Stimulated activated memory B cell treated with anti-CD40 and anti-IgM and Interleukin-4, amounts not matched to agents 10 μg/mL and 1 μg/mL and 100 μg/mL, for 72 hours (primary cell): ENCODE results near the gene CDH23.

ENCODE experiments used
- ATAC-seq: fragments of 150-1000 bp; cut with Tn5 transposase; 2 replicates; pipeline ENCODE4 v1.10.0; 2021
- H3K27ac Mint-ChIP-seq: one replicate; pipeline ENCODE4 v1.8.0; 2022; ENCODE audit warnings: mild to moderate bottlenecking, mixed read lengths
- H3K27me3 Mint-ChIP-seq: one replicate; pipeline ENCODE4 v1.8.0; 2022; ENCODE audit warnings: mixed read lengths
- H3K36me3 Mint-ChIP-seq: one replicate; pipeline ENCODE4 v1.8.0; 2022; ENCODE audit warnings: mixed read lengths
- H3K4me1 Mint-ChIP-seq: one replicate; pipeline ENCODE4 v1.8.0; 2022; ENCODE audit warnings: mixed read lengths
- H3K4me3 Mint-ChIP-seq: one replicate; pipeline ENCODE4 v1.8.0; 2022; ENCODE audit warnings: mild to moderate bottlenecking, moderate library complexity, mixed read lengths
- H3K9me3 Mint-ChIP-seq: one replicate; pipeline ENCODE4 v1.8.0; 2022; ENCODE audit warnings: mixed read lengths

CDH23 gene

DNA sequence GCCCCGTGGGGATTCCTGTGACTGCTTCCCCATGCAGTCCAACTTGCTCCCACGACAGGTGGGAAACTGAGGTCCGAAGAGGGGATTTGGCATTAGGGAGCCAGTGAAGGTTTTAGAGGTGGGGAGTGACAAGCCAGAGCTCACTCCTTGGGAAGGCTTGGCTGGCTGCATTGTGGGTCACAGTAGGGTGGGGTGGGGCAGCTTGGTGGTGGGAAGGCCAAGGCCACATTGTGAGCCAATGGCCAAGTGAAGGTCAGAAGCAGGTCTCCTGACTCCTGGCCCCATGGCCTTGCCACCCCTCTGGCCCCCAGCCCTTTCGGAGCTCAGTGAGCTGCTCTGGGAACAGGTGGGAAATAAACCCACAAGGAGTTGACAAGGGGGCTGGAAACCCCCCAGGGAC, 320.3 kb downstream of the CDH23 start:
- peaks cover 53% of the 10 kb centered on the region for H3K4me1 Mint-ChIP-seq
- no peak for ATAC-seq
- H3K27ac Mint-ChIP-seq: no peak overlapping the region
- no peaks in the 10 kb centered on the region for H3K9me3 Mint-ChIP-seq
- H3K36me3 Mint-ChIP-seq: no peaks in the 10 kb centered on the region
- no peak overlapping the region for H3K4me3 Mint-ChIP-seq
- no peaks in the 10 kb centered on the region for H3K27me3 Mint-ChIP-seq

DNA sequence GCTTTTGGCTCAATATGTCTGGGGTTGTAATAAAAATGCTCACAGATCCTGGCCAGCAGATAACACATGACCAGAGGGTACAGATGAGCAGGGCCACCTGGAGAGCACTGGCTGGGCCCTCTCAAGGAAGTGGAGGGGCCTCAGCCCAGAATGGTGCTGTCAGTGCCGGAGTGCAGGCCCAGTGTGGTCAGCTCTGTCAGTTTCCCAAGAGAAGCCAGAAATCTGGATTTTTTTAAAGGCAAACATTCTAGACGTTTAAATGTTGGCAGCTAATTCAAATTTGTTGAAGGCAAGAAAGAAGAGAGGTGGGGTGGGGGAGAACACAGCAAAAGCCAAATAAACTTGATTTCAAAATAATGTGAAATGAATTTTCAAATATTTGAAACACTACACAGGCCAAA, 320.8 kb downstream of the CDH23 start:
- peaks cover 53% of the 10 kb centered on the region for H3K4me1 Mint-ChIP-seq
- H3K36me3 Mint-ChIP-seq: no peaks in the 10 kb centered on the region
- H3K27me3 Mint-ChIP-seq: no peaks in the 10 kb centered on the region
- H3K9me3 Mint-ChIP-seq: no peaks in the 10 kb centered on the region
- no peak overlapping the region for H3K4me3 Mint-ChIP-seq
- no peak for ATAC-seq
- no peak overlapping the region for H3K27ac Mint-ChIP-seq

DNA sequence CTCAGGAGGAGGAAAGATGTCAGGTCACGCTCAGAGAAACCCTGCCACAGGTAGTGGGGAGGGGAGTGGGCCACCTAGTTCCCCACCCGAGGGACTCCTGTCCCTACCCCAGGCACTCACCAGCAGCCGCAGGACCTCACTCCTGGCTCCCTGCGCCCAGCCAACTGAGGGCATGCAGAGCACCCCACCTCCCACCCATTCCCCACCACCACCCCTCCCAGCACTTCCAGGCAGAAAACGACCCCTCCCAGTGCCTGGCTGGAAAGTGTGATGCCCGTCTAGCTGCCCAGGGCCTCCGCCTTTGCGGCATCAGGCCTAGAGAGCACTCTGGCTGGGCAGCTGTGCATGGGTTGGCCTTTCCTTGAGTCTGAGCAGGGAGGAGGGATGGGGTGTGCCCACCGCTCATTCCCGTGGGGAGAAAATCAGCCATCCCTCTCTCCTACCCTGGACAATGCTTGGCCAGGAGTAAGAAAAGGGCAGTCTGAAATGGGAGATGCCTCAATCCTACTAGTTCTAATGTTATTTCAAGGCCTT, 321.5 kb downstream of the CDH23 start:
- Mint-ChIP-seq H3K27me3 (no peaks in the 10 kb centered on the region), H3K27ac (no peak overlapping the region), H3K4me3 (no peak overlapping the region), H3K36me3 (no peaks in the 10 kb centered on the region), H3K9me3 (no peaks in the 10 kb centered on the region), H3K4me1 (peaks cover 49% of the 10 kb centered on the region)
- ATAC-seq: no peak

DNA sequence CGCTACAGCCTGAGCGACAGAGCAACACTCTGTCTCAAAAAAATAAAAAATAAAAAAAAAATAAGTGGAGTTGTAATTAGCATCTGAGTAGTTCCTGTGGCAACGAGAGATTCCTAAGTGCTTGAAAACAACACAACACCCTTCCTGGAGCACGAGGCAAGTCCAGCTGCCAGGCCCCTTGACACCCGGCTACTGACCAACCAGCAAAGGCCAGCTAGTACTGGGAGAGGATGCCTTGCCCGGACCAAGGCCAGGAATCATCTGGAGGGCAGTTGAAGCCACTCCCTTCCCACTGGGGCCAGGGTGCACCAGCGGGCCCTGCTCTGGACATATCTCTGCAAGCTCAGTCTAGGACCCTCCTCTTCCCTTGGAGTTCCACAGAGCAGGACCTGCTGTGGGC, 322.3 kb downstream of the CDH23 start:
- H3K9me3 Mint-ChIP-seq: no peaks in the 10 kb centered on the region
- H3K27me3 Mint-ChIP-seq: no peaks in the 10 kb centered on the region
- ATAC-seq: no peak
- H3K27ac Mint-ChIP-seq: peak overlapping the region; percentile 22
- H3K4me3 Mint-ChIP-seq: no peak overlapping the region
- no peaks in the 10 kb centered on the region for H3K36me3 Mint-ChIP-seq
- peaks cover 41% of the 10 kb centered on the region for H3K4me1 Mint-ChIP-seq

DNA sequence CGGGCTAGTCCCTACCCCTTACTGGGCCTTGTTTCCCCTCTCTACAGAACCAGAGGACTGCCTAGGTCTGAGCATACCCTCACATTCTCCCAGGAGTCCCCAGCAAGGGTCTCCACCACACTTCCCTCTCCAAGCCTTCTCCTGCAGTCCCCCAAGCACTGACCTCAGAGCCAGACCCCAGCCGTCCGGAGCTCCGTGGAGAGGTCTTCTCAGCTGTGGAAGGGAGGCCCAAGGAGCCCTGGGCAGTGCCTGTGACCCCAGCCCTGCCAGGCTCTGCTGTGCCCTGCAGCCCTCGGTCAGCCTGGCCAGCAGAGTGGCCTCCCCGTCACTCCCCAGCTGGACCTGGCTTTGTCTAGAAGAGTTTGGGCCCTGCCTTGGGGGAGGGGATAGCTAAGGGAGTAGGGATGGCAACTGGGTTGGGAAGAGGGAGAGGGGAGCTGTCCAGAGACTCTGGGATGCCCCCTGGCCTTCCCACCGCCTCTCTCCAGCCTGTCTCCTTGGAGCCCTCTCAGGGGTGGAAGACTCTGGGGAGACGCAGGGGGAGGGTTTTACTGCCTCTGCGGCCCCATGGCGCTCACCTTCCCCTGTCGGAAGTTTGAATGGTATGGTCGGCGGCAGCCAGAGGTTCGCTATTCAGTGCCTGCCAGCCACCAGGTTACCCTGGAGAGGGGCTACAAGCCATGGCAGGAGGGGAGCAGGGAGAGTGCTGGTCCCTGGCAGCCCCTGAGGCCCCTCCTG, 322.9 kb downstream of the CDH23 start, which contains the start of gene C10orf105:
TSS of gene C10orf105 (minus strand) at position 315 of the 738 bp plus-strand sequence. CDS start 3,441 bp downstream, outside the sequence.
- peak within 1 kb of the TSS; percentile 22 for H3K27ac Mint-ChIP-seq
- H3K27me3 Mint-ChIP-seq: no peaks in the 10 kb centered on the region
- no peaks in the 10 kb centered on the region for H3K9me3 Mint-ChIP-seq
- no peak within 1 kb of the TSS for H3K4me3 Mint-ChIP-seq
- peaks cover 35% of the 10 kb centered on the region for H3K4me1 Mint-ChIP-seq
- no peak for ATAC-seq
- H3K36me3 Mint-ChIP-seq: no peaks in the 10 kb centered on the region

DNA sequence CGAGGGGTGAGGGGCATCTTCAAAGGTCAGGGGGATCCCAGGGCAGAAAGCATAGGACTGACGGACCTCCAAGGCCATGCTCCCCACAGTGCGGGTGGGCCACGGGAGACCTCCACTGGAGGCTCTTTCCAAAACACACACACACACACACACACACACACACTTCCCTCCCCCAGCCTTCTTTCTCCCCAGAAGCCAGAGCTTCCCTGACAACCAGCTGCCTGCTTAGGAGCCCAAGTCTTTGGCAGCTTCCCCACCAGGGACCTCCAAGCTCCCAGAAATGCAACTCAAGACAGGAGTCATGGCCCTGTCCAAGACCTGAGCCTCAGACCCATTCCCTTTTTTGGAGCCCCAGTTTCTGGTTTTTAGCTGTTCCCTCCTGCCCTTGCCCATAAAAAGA, 323.6 kb downstream of the CDH23 start:
- Mint-ChIP-seq H3K36me3 (no peaks in the 10 kb centered on the region), H3K27me3 (no peaks in the 10 kb centered on the region), H3K4me1 (peaks cover 29% of the 10 kb centered on the region), H3K4me3 (no peak overlapping the region), H3K27ac (peak overlapping the region; percentile 22), H3K9me3 (no peaks in the 10 kb centered on the region)
- no peak for ATAC-seq

DNA sequence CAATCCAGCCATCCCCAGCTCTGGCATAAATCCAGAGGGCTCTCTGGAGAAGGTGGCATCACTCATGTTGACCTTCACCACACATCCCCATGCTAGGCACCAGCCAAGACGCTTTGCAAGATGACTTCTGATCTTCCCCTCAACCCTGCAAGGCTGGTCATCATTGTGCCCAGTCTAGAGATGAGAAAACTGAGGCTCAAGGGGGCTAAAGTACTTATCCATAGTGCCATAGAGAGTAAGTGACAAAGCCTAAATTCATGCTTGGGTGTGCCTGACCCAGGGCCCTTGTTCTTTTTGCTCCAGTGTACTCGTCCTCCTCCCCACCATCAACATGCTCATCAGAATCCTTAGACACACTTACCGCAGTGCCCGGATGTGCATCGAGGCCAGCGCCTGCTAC, 324.6 kb downstream of the CDH23 start:
- ATAC-seq: no peak
- no peaks in the 10 kb centered on the region for H3K9me3 Mint-ChIP-seq
- no peak overlapping the region for H3K4me3 Mint-ChIP-seq
- H3K36me3 Mint-ChIP-seq: no peaks in the 10 kb centered on the region
- H3K27ac Mint-ChIP-seq: no peak overlapping the region
- no peaks in the 10 kb centered on the region for H3K27me3 Mint-ChIP-seq
- H3K4me1 Mint-ChIP-seq: peaks cover 29% of the 10 kb centered on the region

DNA sequence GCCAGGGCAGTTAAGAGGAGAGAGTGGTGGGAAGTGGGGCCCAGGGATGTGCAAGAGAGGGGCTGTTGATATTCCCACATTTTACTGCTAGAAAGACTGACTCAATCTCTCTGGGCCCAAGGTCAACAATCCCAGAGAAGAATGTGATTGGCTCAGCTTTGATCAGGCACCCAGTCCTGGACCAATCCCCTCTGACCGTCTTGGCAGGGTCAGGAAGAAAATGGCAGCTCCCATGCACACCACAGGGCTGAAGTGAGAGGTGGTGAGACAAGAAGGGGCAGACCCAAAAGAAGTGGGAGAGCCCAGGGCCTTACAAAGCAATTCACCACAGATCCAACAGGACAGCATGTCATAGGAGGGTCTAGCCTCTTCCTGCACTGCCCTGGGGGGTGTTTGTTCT, 326.1 kb downstream of the CDH23 start:
- Mint-ChIP-seq H3K4me1 (peaks cover 44% of the 10 kb centered on the region), H3K27ac (peak overlapping the region; percentile 2), H3K4me3 (no peak overlapping the region), H3K9me3 (no peaks in the 10 kb centered on the region), H3K27me3 (no peaks in the 10 kb centered on the region), H3K36me3 (no peaks in the 10 kb centered on the region)
- ATAC-seq: no peak

DNA sequence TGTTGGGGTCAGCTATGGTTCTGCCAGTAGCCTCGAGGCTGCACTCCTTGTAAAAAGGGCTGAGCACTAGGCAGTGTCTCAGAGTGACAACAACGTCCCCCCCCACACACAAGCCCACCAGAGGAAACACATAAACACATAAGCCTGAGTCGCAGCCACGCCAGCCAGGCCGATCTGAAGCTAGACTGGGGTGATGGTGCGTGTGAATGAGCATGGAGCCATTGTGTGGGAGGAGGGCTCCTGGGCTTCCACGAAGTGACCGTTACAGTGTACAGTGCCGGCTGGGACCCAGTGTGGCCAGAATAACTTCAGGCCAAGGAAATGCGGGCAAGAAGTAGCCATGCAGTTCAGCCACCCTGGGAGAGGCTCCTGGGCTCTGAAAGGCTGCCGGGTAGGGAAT, 326.6 kb downstream of the CDH23 start:
- ATAC-seq: no peak
- H3K4me3 Mint-ChIP-seq: no peak overlapping the region
- peaks cover 49% of the 10 kb centered on the region for H3K4me1 Mint-ChIP-seq
- no peak overlapping the region for H3K27ac Mint-ChIP-seq
- H3K9me3 Mint-ChIP-seq: no peaks in the 10 kb centered on the region
- no peaks in the 10 kb centered on the region for H3K36me3 Mint-ChIP-seq
- H3K27me3 Mint-ChIP-seq: no peaks in the 10 kb centered on the region

DNA sequence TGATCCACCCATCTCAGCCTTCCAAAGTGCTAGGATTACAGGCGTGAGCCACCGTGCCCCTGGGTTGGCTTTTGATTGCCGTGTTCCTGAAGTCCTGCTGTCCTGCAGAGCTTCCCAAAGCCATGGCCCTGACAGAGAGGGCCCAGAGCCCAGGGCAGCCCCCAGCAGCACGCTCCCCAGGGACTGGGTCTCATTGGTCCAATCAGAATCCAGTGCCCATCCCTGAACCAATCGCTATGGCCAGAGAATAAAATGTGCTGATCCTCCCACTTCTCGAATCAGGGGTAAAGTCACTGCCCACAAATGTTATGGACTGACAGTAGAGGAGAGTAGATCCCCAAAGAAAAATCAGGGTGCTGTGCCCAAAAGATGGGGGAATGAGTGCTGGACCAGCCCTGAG, 327.8 kb downstream of the CDH23 start:
- no peak overlapping the region for H3K4me3 Mint-ChIP-seq

DNA sequence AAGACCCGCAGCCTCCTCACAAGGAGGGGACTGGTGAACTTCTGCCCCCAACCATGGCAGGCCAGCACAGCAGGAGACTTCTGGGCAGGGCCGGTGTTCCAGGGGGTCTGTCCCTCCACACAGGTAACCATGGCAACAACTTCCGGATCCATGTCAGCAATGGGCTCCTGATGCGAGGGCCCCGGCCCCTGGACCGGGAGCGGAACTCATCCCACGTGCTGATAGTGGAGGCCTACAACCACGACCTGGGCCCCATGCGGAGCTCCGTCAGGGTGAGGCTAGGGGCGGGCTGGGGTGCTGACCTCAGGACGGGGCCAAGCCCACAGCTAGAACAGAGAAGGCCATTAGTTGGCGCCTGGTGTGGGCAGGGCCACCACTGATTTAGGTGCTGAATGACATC, 328.5 kb downstream of the CDH23 start:
- no peak overlapping the region for H3K4me3 Mint-ChIP-seq
- no peaks in the 10 kb centered on the region for H3K27me3 Mint-ChIP-seq
- peaks cover 58% of the 10 kb centered on the region for H3K4me1 Mint-ChIP-seq
- H3K9me3 Mint-ChIP-seq: no peaks in the 10 kb centered on the region
- H3K36me3 Mint-ChIP-seq: no peaks in the 10 kb centered on the region
- peak overlapping the region; percentile 89 for H3K27ac Mint-ChIP-seq
- ATAC-seq: no peak

More for the DNA sequence above, 327.8 kb downstream of the CDH23 start:
- no peaks in the 10 kb centered on the region for H3K9me3 Mint-ChIP-seq
- peaks cover 59% of the 10 kb centered on the region for H3K4me1 Mint-ChIP-seq
- no peak for ATAC-seq
- H3K27ac Mint-ChIP-seq: peak overlapping the region; percentile 89
- H3K27me3 Mint-ChIP-seq: no peaks in the 10 kb centered on the region
- no peaks in the 10 kb centered on the region for H3K36me3 Mint-ChIP-seq

DNA sequence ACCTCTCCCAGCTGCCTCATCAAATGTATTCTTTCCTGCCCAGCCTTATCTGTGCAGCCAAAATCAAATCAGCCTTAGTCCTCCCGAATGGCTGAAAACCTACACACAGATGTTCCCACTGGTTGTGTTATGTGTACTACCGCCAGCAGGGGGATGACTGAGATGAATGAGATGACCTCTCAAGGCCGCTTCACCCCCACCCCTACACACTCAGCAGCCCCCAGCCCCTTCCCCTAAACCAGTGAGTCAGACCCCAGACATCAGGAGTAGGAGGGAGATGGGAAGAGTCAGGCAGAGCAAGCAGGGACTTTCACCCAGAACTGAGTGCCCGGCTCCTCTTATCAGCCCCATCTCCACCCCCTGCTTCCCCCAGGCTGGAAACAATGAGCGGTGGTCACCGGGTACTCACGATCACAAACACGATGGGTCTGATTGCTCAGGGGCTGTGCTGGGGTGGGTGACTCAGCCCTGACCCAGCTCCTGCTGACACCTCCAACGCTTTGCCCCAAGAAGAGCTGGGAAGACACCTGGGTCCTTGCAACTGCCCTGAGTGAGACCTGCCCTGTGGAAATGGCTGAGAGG, 329.4 kb downstream of the CDH23 start:
- Mint-ChIP-seq H3K27ac (peak overlapping the region; percentile 89), H3K9me3 (no peaks in the 10 kb centered on the region), H3K36me3 (no peaks in the 10 kb centered on the region), H3K4me3 (no peak overlapping the region), H3K4me1 (peaks cover 51% of the 10 kb centered on the region), H3K27me3 (no peaks in the 10 kb centered on the region)
- ATAC-seq: no peak

DNA sequence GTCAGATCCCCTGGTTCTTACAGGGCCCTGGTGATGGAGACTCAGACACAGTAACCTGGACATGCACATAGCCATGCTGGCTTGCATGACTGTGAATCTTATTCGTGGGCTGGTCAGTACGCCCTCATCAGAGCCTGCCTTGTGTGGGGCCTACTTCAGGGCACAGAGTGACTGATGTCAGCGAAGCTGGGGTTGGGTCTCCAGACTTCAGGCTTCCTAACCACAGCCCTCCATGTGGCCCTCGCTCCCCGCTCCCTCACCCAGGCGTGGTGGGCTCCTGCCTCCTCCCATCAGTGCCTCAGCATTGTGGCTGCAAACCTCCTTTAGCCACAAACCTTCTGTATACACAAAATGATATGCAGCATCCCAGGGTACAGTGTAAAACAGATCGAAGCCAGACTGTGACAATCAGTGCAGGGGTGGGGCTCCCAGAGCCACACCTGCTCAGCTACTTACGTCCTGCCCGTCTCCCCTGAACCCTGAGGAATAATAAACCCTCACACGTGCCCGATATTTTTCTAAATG, 329.9 kb downstream of the CDH23 start:
- Mint-ChIP-seq H3K36me3 (no peaks in the 10 kb centered on the region), H3K27ac (peak overlapping the region; percentile 89), H3K4me3 (peak overlapping the region; percentile 29), H3K27me3 (no peaks in the 10 kb centered on the region), H3K9me3 (no peaks in the 10 kb centered on the region), H3K4me1 (peaks cover 49% of the 10 kb centered on the region)
- peak; percentile 1 for ATAC-seq

DNA sequence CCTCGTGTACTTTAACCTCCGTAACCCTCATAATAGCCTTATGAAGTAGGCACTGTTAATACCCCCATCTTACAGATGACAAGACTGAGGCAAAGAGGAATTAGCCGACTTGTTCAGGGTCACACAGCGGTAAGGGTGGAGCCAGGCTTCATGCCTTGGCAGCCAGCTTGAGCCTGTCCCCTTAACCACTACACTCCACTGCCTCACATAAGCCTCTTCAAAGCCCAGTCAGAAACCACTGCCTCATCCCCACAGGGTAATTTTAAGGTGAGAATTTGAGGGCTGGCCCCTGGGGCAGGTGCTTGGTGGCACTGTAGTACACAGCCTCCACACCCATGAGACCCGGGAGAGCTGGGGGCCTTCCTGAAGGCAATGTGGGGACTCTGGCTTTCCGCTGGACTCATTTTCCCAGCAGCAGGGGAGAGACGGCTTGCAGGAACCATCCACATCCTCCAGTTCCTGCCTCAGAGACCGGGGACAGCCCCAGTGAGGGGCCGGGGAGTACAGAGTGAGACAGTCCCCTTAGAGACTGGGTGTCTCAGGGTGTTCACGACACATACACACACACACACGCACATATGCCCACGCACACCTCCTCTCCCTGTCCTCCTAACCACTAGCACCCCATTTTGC, 330.5 kb downstream of the CDH23 start:
- Mint-ChIP-seq H3K36me3 (no peaks in the 10 kb centered on the region), H3K4me1 (peaks cover 46% of the 10 kb centered on the region), H3K27ac (peak overlapping the region; percentile 89), H3K9me3 (no peaks in the 10 kb centered on the region), H3K27me3 (no peaks in the 10 kb centered on the region), H3K4me3 (peak overlapping the region; percentile 29)
- ATAC-seq: peak; percentile 79
